Heart left ventricle (tissue), 16 donors: ENCODE measurements around the gene MCTP2. TPM values are rescaled to one million over a fixed set of nuclear protein-coding genes. Genes with fewer than 3 reads are reported as not detected.

Source experiments
- ATAC-seq, 4 donors: fragments of 200-7000 bp; cut with Tn5 transposase; one replicate each; pipeline ENCODE4 v1.9.1; 2020 to 2022; ENCODE audit warnings: moderate library complexity in 4 of 4, mild to moderate bottlenecking in 3 of 4, moderate number of reproducible peaks in 1 of 4
- DNase-seq, 5 donors: peaks; one replicate each; pipeline ENCODE4 v3.0.0-alpha.2; 2020
- H3K27ac ChIP-seq, 12 donors: fragments of 200-600 bp; sonication (generic) in 4 of 12; one replicate each; pipeline versions ENCODE4 v1.5.0 to v1.8.0; 2016 to 2022; ENCODE audit warnings: mild to moderate bottlenecking in 2 of 12
- H3K27me3 ChIP-seq, 9 donors: fragments of 200-600 bp; sonication (generic) in 2 of 9; one replicate each; pipeline versions ENCODE4 v1.5.1 to v1.8.0; 2016 to 2022; ENCODE audit warnings: mild to moderate bottlenecking in 3 of 9
- H3K36me3 ChIP-seq, 9 donors: fragments of 200-600 bp; sonication (generic) in 2 of 9; one replicate each; pipeline versions ENCODE4 v1.5.0 to v1.8.0; 2018 to 2022; ENCODE audit warnings: mild to moderate bottlenecking in 2 of 9
- H3K4me1 ChIP-seq, 12 donors: fragments of 200-600 bp; sonication (generic) in 4 of 12; one replicate each; pipeline versions ENCODE4 v1.5.0 to v1.8.0; 2016 to 2022; ENCODE audit warnings: mild to moderate bottlenecking in 3 of 12
- H3K4me3 ChIP-seq, 12 donors: fragments of 200-600 bp; sonication (generic) in 4 of 12; one replicate each; pipeline versions ENCODE4 v1.5.0 to v1.8.0; 2017 to 2022; ENCODE audit warnings: mild to moderate bottlenecking in 9 of 12, moderate library complexity in 4 of 12
- H3K9me3 ChIP-seq, 12 donors: fragments of 200-600 bp; sonication (generic) in 4 of 12; one replicate each; pipeline versions ENCODE4 v1.5.0 to v1.8.0; 2016 to 2022; ENCODE audit warnings: mild to moderate bottlenecking in 1 of 12
- CTCF ChIP-seq, 12 donors: fragments of 200-600 bp; sonication (generic) in 4 of 12; IDR thresholded peaks; one replicate each; pipeline versions ENCODE4 v1.5.0 to v1.8.0; 2018 to 2022; ENCODE audit warnings: antibody characterized with exemption in 12 of 12, mild to moderate bottlenecking in 5 of 12
- POLR2A ChIP-seq, 2 donors: fragments of 450-650 bp; IDR thresholded peaks; one replicate each; pipeline ENCODE4 v1.6.1; 2017; ENCODE audit warnings: antibody characterized with exemption in 2 of 2, mild to moderate bottlenecking in 2 of 2, moderate library complexity in 2 of 2
- WGBS, 4 donors: extraction: QIAGEN DNeasy Blood & Tissue Kit in 2 of 4; methylation state at CpG; one replicate each; pipeline versions ENCODE4 v1.1.5 to v1.1.7; 2013 to 2018; 5-methylcytosine and 5-hydroxymethylcytosine counted together
- intact Hi-C, 10 donors: fragments of 100-400 bp; cut with DNase I; formaldehyde crosslinking; loops; one replicate each; pipeline versions ENCODE4 v1.11.1 to v1.14.2; 2022
- polyA plus RNA-seq, 2 donors: library from polyadenylated mRNA; stranded (reverse); fragments of 200-250 nt; gene quantifications; one replicate each; pipeline ENCODE4 v1.2.3, GENCODE V29; 2013
- total RNA-seq, 9 donors: library from RNA; depleted of rRNA in 2 of 9; stranded (reverse); fragments of >200 nt in 2 of 9; fragmentation: NEBNext Ultra II Directional in 3 of 9; extraction: Animal tissue kit (Norgen Biotek cat#: 25700) in 3 of 9; gene quantifications; one replicate each; pipeline versions ENCODE4 v1.1.0 to v1.2.4, GENCODE V29; 2016 to 2023
- donor health status: ischemic (EF 13 %, LVEDD 7.1; RV severe dilation, severe dysfunction).
- donor health status: healthy with polysubstance abuse.
- donor health status: DM: no; HTN: yes; CAD: no.
- donor health status: DM: no; HTN: no; CAD: no.
- donor health status: ischemic (EF 25% LVEDD 6.9; RV normal size, moderate dysfunction).
- donor health status: ischemic (EF 25% LVEDD 5.7; RV mildly dilated, moderate dysfunction).
- donor health status: healthy.
- donor health status: DM: yes; HTN: yes; CAD: no.
- donor health status: ischemic (EF 35%, LVEDD 5.7; RV mildly dilated, moderate dysfunction).
- donor health status: nonischemic (EF 11% LVEDD 7.7; RV severe dilation, severe dysfunction).
- donor health status: DM: yes; HTN: yes; CAD: no.
- donor health status: PGD.
- donor health status: ischemic (EF 29% LVEDD 5.4; RV normal size, mild dysfunction).
- donor health status: nonischemic (EF 23%, LVEDD 6.1; RV moderate dilation, normal function).

The MCTP2 gene
- total and polyA plus RNA-seq, 11 donors: 0.35 to 12.1 (median 2.0) TPM

- intact Hi-C loops: no loop called here
- Histone ChIP-seq H3K27me3 (peaks cover 0 to 6% (median 0%) of the 10 kb centered on the region in 9 donors), H3K27ac (no peak overlapping the region), H3K4me1 (no peaks in the 10 kb centered on the region), H3K36me3 (no peaks in the 10 kb centered on the region), H3K9me3 (no peaks in the 10 kb centered on the region), H3K4me3 (no peak overlapping the region)
- DNase-seq: no peak
- 64 to 73% (median 69%) methylated on average over 5 of the region's 5 CpGs for WGBS, 4 donors
- TF ChIP-seq POLR2A (IDR thresholded peaks at IDR 0.05): no peak
- TF ChIP-seq CTCF (IDR thresholded peaks at IDR 0.05): no peak
- ATAC-seq: no peak
These were observed 19.1 kb upstream of the MCTP2 start for GRCh38 chr15:94212291-94212690.

GRCh38 chr15:94225616-94226015 lies 5.7 kb upstream of the MCTP2 start:
- DNase-seq (no peak), ATAC-seq (no peak)
- Histone ChIP-seq H3K36me3 (no peaks in the 10 kb centered on the region), H3K4me3 (no peak overlapping the region), H3K9me3 (peaks cover 0 to 11% (median 0%) of the 10 kb centered on the region in 12 donors), H3K4me1 (peaks cover 0 to 16% (median 0%) of the 10 kb centered on the region in 12 donors), H3K27ac (no peak overlapping the region), H3K27me3 (peaks cover 0 to 28% (median 7%) of the 10 kb centered on the region in 9 donors)
- TF ChIP-seq CTCF (IDR thresholded peaks at IDR 0.05): no peak
- TF ChIP-seq POLR2A (IDR thresholded peaks at IDR 0.05): no peak
- WGBS, 4 donors: 44 to 57% (median 52%) methylated on average over 2 of the region's 2 CpGs
- intact Hi-C loops: no loop called here

GRCh38 chr15:94228611-94229010 lies 2.8 kb upstream of the MCTP2 start:
- Histone ChIP-seq H3K4me1 (peaks cover 0 to 38% (median 7%) of the 10 kb centered on the region in 12 donors), H3K27ac (no peak overlapping the region), H3K27me3 (peaks cover 0 to 48% (median 16%) of the 10 kb centered on the region in 9 donors), H3K9me3 (no peaks in the 10 kb centered on the region), H3K36me3 (no peaks in the 10 kb centered on the region), H3K4me3 (no peak overlapping the region)
- DNase-seq (no peak), ATAC-seq (no peak)
- WGBS, 4 donors: 79 to 88% (median 83%) methylated on average over 2 of the region's 2 CpGs
- TF ChIP-seq CTCF (IDR thresholded peaks at IDR 0.05): no peak
- intact Hi-C loops: no loop called here

GRCh38 chr15:94229591-94230369 lies 1.6 kb upstream of the MCTP2 start:
- peaks cover 0 to 55% (median 16%) of the 10 kb centered on the region in 9 donors for H3K27me3 ChIP-seq
- intact Hi-C loops: loop anchor here in 1 of 10 donors (10.0 kb wide), 1 partner anchor 85 kb away; no protein-coding TSS in a partner anchor
- H3K27ac ChIP-seq: peak overlapping the region in 1 of 12 donors; percentile 50
- H3K9me3 ChIP-seq: no peaks in the 10 kb centered on the region
- no peaks in the 10 kb centered on the region for H3K36me3 ChIP-seq
- no peak for TF ChIP-seq CTCF (IDR thresholded peaks at IDR 0.05)
- no peak for TF ChIP-seq POLR2A (IDR thresholded peaks at IDR 0.05)
- no peak for ATAC-seq
- peak overlapping the region in 1 of 12 donors; percentile 21 for H3K4me3 ChIP-seq
- peaks cover 0 to 49% (median 7%) of the 10 kb centered on the region in 12 donors for H3K4me1 ChIP-seq
- no peak for DNase-seq
- whole genome bisulfite sequencing, 4 donors: 75 to 81% (median 75%) methylated on average over 10 of the region's 10 CpGs
